Activated CD4-positive, alpha-beta T cell treated with anti-CD3 and anti-CD28 coated beads, Interleukin-2, amount 50 U/mL, for 24 hours (primary cell): ENCODE measurements around the gene CRKL.

Source experiments
- DNase-seq, 2 donors: peaks; one replicate each; pipeline ENCODE4 v3.0.0-alpha.2; 2020; ENCODE audit warnings: low read depth in 1 of 2, low spot score in 1 of 2

CRKL gene

GRCh38 chr22:20951151-20951931, 34.1 kb downstream of the CRKL start:
- DNase-seq = no peak

GRCh38 chr22:20951932-20952380, 34.7 kb downstream of the CRKL start:
- DNase-seq = no peak

GRCh38 chr22:20952544-20953341, 35.5 kb downstream of the CRKL start:
- no peak for DNase-seq

GRCh38 chr22:20953342-20953608, 36.1 kb downstream of the CRKL start:
- no peak for DNase-seq

GRCh38 chr22:20953668-20954500, 36.7 kb downstream of the CRKL start:
- DNase-seq = no peak

- no peak for DNase-seq
Measured at GRCh38 chr22:20955548-20955947, 38.3 kb downstream of the CRKL start.

- DNase-seq = no peak
Measured at GRCh38 chr22:20956258-20957101, 39.3 kb downstream of the CRKL start.

GRCh38 chr22:20957102-20957682, 40.0 kb downstream of the CRKL start:
- DNase-seq = no peak

GRCh38 chr22:20957683-20958431, 40.6 kb downstream of the CRKL start:
- DNase-seq = no peak

GRCh38 chr22:20959578-20960461, 42.6 kb downstream of the CRKL start:
- DNase-seq = no peak

- no peak for DNase-seq
Measured at GRCh38 chr22:20960609-20961008, 43.4 kb downstream of the CRKL start.

- DNase-seq = no peak
Measured at GRCh38 chr22:20962491-20962945, 45.3 kb downstream of the CRKL start.

GRCh38 chr22:20963201-20964052, 46.2 kb downstream of the CRKL start:
- DNase-seq = no peak

- DNase-seq = no peak
Measured at GRCh38 chr22:20964090-20964798, 47.0 kb downstream of the CRKL start.

- DNase-seq = no peak
Measured at GRCh38 chr22:20964799-20965103, 47.5 kb downstream of the CRKL start.

- no peak for DNase-seq
Measured at GRCh38 chr22:20965104-20965887, 48.1 kb downstream of the CRKL start.
